SK-N-SH treated with all-trans-retinoic acid at 6 μM for 48 hours (cell line): ENCODE measurements around the gene TMIGD3.
A peak's percentile ranks its signal among the peaks of the same experiment; 100 is the strongest.

Experiments
- ATAC-seq: fragments of 200-7000 bp; cut with Tn5 transposase; 3 replicates; pipeline ENCODE4 v1.9.1; 2020; ENCODE audit warnings: mild to moderate bottlenecking, moderate library complexity
- ARNTL ChIP-seq: fragments of 450-650 bp; formaldehyde crosslinking; IDR thresholded peaks from 2 replicates; pipeline ENCODE4 v1.5.0; 2020; ENCODE audit warnings: low read depth, mild to moderate bottlenecking, moderate library complexity, borderline replicate concordance
- BACH2 ChIP-seq: fragments of 250-450 bp; sonication (Bioruptor Pico); IDR thresholded peaks from 2 replicates; pipeline ENCODE4 v1.9.0; 2021; ENCODE audit warnings: mild to moderate bottlenecking, borderline replicate concordance
- CREB5 ChIP-seq: fragments of 250-450 bp; sonication (Bioruptor Pico); IDR thresholded peaks from 2 replicates; pipeline ENCODE4 v1.5.1; 2020; ENCODE audit warnings: low read depth, mild to moderate bottlenecking, moderate library complexity
- CSDC2 ChIP-seq: fragments of 250-450 bp; sonication (Bioruptor Pico); IDR thresholded peaks from 2 replicates; pipeline ENCODE4 v1.5.0; 2020; ENCODE audit warnings: mild to moderate bottlenecking, moderate library complexity
- CSRNP3 ChIP-seq: fragments of 250-450 bp; sonication (Bioruptor Pico); IDR thresholded peaks from 2 replicates; pipeline ENCODE4 v1.5.1; 2021; ENCODE audit warnings: mild to moderate bottlenecking, moderate library complexity
- ESRRG ChIP-seq: fragments of 250-450 bp; sonication (Bioruptor Pico); IDR thresholded peaks from 2 replicates; pipeline ENCODE4 v1.6.1; 2021; ENCODE audit warnings: mild to moderate bottlenecking
- GLIS3 ChIP-seq: fragments of 250-450 bp; sonication (Bioruptor Pico); IDR thresholded peaks from 2 replicates; pipeline ENCODE4 v1.5.0; 2020; ENCODE audit warnings: mild to moderate bottlenecking, moderate library complexity
- ISL1 ChIP-seq: fragments of 250-450 bp; sonication (Bioruptor Pico); IDR thresholded peaks from 2 replicates; pipeline ENCODE4 v2.1.2; 2022; ENCODE audit warnings: mild to moderate bottlenecking, moderate library complexity
- OSR1 ChIP-seq: fragments of 250-450 bp; sonication (Bioruptor Pico); IDR thresholded peaks from 2 replicates; pipeline ENCODE4 v1.8.0; 2022; ENCODE audit warnings: moderate library complexity, mild to moderate bottlenecking, inconsistent platforms
- PATZ1 ChIP-seq: fragments of 250-450 bp; sonication (Bioruptor Pico); IDR thresholded peaks from 2 replicates; pipeline ENCODE4 v1.8.0; 2020; ENCODE audit warnings: mild to moderate bottlenecking, moderate library complexity, borderline replicate concordance
- POU6F1 ChIP-seq: fragments of 250-450 bp; sonication (Bioruptor Pico); IDR thresholded peaks from 2 replicates; pipeline ENCODE4 v1.8.0; 2021; ENCODE audit warnings: low read depth, mild to moderate bottlenecking, moderate library complexity, borderline replicate concordance
- PPARA ChIP-seq: fragments of 250-450 bp; sonication (Bioruptor Pico); IDR thresholded peaks from 2 replicates; pipeline ENCODE4 v1.5.0; 2020; ENCODE audit warnings: mild to moderate bottlenecking, borderline replicate concordance
- RARB ChIP-seq: fragments of 250-450 bp; sonication (Bioruptor Pico); IDR thresholded peaks from 2 replicates; pipeline ENCODE4 v1.8.0; 2021; ENCODE audit warnings: mild to moderate bottlenecking, moderate library complexity
- SNAI2 ChIP-seq: fragments of 250-450 bp; sonication (Bioruptor Pico); IDR thresholded peaks from 2 replicates; pipeline ENCODE4 v1.5.0; 2020; ENCODE audit warnings: mild to moderate bottlenecking, moderate library complexity
- TCF4 ChIP-seq: fragments of 250-450 bp; sonication (Bioruptor Pico); IDR thresholded peaks from 2 replicates; pipeline ENCODE4 v1.8.0; 2021; ENCODE audit warnings: mild to moderate bottlenecking, moderate library complexity, borderline replicate concordance
- TOX ChIP-seq: fragments of 250-450 bp; sonication (Bioruptor Pico); IDR thresholded peaks from 2 replicates; pipeline ENCODE4 v1.8.0; 2021; ENCODE audit warnings: mild to moderate bottlenecking, moderate library complexity, borderline replicate concordance
- ZC3H10 ChIP-seq: fragments of 250-450 bp; sonication (Bioruptor Pico); IDR thresholded peaks from 2 replicates; pipeline ENCODE4 v1.5.1; 2021; ENCODE audit warnings: mild to moderate bottlenecking, moderate library complexity
- ZFP3 ChIP-seq: fragments of 250-450 bp; sonication (Bioruptor Pico); IDR thresholded peaks from 2 replicates; pipeline ENCODE4 v1.5.0; 2020; ENCODE audit warnings: mild to moderate bottlenecking, moderate library complexity
- ZFP30 ChIP-seq: fragments of 450-650 bp; formaldehyde crosslinking; IDR thresholded peaks from 2 replicates; pipeline ENCODE4 v1.5.0; 2022; ENCODE audit warnings: mild to moderate bottlenecking, moderate library complexity
- ZNF565 ChIP-seq: fragments of 450-650 bp; formaldehyde crosslinking; conservative IDR thresholded peaks from 2 replicates; pipeline ENCODE4 v1.5.0; 2020; ENCODE audit warnings: low read depth, mild to moderate bottlenecking, moderate library complexity
- ZNF70 ChIP-seq: fragments of 450-650 bp; formaldehyde crosslinking; IDR thresholded peaks from 2 replicates; pipeline ENCODE4 v1.5.0; 2020; ENCODE audit warnings: mild to moderate bottlenecking, moderate library complexity
- ZNF8 ChIP-seq: fragments of 450-650 bp; formaldehyde crosslinking; IDR thresholded peaks from 2 replicates; pipeline ENCODE4 v1.5.0; 2020; ENCODE audit warnings: mild to moderate bottlenecking, moderate library complexity

TMIGD3 gene

GRCh38 chr1:111486431-111486830, 17.0 kb downstream of the TMIGD3 start (continued):
- no peak for TF ChIP-seq CREB5
- TF ChIP-seq TCF4 = no peak

GRCh38 chr1:111484391-111485026, 18.9 kb downstream of the TMIGD3 start:
- no peak for TF ChIP-seq CSDC2 (CRISPR knock-in tag)
- TF ChIP-seq ZNF8 (CRISPR knock-in tag) = no peak
- TF ChIP-seq ZFP3 (CRISPR knock-in tag) = no peak
- no peak for TF ChIP-seq RARB (CRISPR knock-in tag)
- TF ChIP-seq TOX (CRISPR knock-in tag) = no peak
- TF ChIP-seq POU6F1 (CRISPR knock-in tag) = no peak
- no peak for TF ChIP-seq ZNF70 (CRISPR knock-in tag)
- no peak for TF ChIP-seq ZNF565 (CRISPR knock-in tag)
- TF ChIP-seq ZC3H10 (CRISPR knock-in tag) = no peak
- TF ChIP-seq PPARA (CRISPR knock-in tag) = no peak
- no peak for ATAC-seq

GRCh38 chr1:111483876-111484275, 19.6 kb downstream of the TMIGD3 start:
- TF ChIP-seq ARNTL (CRISPR knock-in tag) = no peak
- TF ChIP-seq, all 23 proteins: peak for 0
- ATAC-seq = no peak

- TF ChIP-seq CREB5 (no peak), RARB (CRISPR knock-in tag) (no peak), ZNF70 (CRISPR knock-in tag) (no peak), CSRNP3 (CRISPR knock-in tag) (no peak), TOX (CRISPR knock-in tag) (no peak)
- no peak for ATAC-seq
Measured at GRCh38 chr1:111483166-111483565, 20.3 kb downstream of the TMIGD3 start.

GRCh38 chr1:111481387-111482221, 21.8 kb downstream of the TMIGD3 start:
- TF ChIP-seq OSR1 (CRISPR knock-in tag) (no peak), ZNF70 (CRISPR knock-in tag) (no peak), POU6F1 (CRISPR knock-in tag) (no peak), BACH2 (CRISPR knock-in tag) (no peak), SNAI2 (CRISPR knock-in tag) (no peak), ISL1 (CRISPR knock-in tag) (no peak), GLIS3 (no peak), TOX (CRISPR knock-in tag) (no peak), PATZ1 (CRISPR knock-in tag) (no peak), ZFP30 (no peak), ZNF565 (CRISPR knock-in tag) (no peak), ZC3H10 (CRISPR knock-in tag) (no peak), TCF4 (no peak), ZFP3 (CRISPR knock-in tag) (no peak), PPARA (CRISPR knock-in tag) (no peak), RARB (CRISPR knock-in tag) (no peak), ESRRG (CRISPR knock-in tag) (no peak)
- peak; percentile 99 for ATAC-seq
